Upper lobe of right lung (tissue), 1 donor: ENCODE measurements around the gene IL23A. TPM values are rescaled to one million over a fixed set of nuclear protein-coding genes. Genes with fewer than 3 reads are reported as not detected.

Source experiments
- ATAC-seq: fragments of 200-7000 bp; cut with Tn5 transposase; one replicate; pipeline ENCODE4 v1.9.1; 2020; ENCODE audit warnings: mild to moderate bottlenecking, moderate library complexity
- DNase-seq: peaks from one replicate; pipeline ENCODE4 v3.0.0-alpha.2; 2020
- H3K27ac ChIP-seq: fragments of 200-600 bp; one replicate; pipeline ENCODE4 v1.8.0; 2022
- H3K27me3 ChIP-seq: fragments of 200-600 bp; one replicate; pipeline ENCODE4 v1.8.0; 2022; ENCODE audit warnings: mild to moderate bottlenecking
- H3K36me3 ChIP-seq: fragments of 200-600 bp; one replicate; pipeline ENCODE4 v1.8.0; 2022
- H3K4me1 ChIP-seq: fragments of 200-600 bp; one replicate; pipeline ENCODE4 v1.8.0; 2022
- H3K4me3 ChIP-seq: fragments of 200-600 bp; one replicate; pipeline ENCODE4 v1.8.0; 2022; ENCODE audit warnings: mild to moderate bottlenecking
- H3K9me3 ChIP-seq: fragments of 200-600 bp; one replicate; pipeline ENCODE4 v1.8.0; 2022
- intact Hi-C: fragments of 100-400 bp; cut with DNase I; formaldehyde crosslinking; loops from one replicate; pipeline ENCODE4 v1.11.0; 2022
- total RNA-seq: library from RNA; stranded (reverse); fragmentation: NEBNext Ultra II Directional; extraction: Animal tissue kit (Norgen Biotek cat#: 25700); gene quantifications from one replicate; pipeline ENCODE4 v1.2.1, GENCODE V29; 2021
- TF ChIP-seq, protein P1 (sequence below): fragments of 200-600 bp; IDR thresholded peaks from one replicate; pipeline ENCODE4 v1.8.0; 2022; ENCODE audit warnings: antibody characterized with exemption
- donor health status: DM: no; HTN: yes; CAD: no; lungs with severe emphysema.

The IL23A gene
- total RNA-seq, 1 donor from 2014 or later: 0.81 TPM

DNA sequence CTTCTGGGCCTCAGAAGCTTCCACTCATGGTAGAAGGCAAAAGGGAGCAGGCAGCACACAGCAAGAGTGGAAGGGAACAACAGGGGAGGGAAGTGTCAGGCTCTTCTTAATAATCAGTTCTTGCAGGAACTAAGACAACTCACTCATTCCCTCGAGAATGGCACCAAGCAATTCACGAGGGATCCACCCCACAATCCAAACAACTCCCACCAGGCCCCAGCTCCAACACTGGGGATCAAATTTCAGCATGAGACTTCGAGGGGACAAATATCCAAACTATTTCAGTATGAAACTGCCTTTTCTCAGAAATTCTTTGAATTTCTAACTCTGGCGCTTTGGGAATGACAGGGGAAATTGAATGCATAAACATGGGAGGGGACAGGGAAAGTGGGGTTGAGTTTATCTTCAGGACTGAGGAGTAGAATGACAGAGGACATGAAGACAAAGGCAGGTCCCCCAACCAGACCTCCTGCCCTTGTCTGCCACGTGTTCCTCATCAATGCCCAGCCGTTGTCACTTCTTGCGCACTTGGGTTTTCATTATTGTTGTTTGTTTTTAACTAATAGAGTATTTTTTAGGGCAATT lies 48.6 kb downstream of the IL23A start:
- H3K4me3 ChIP-seq: no peak overlapping the region
- intact Hi-C loops: no loop called here
- TF ChIP-seq, protein P1, sequence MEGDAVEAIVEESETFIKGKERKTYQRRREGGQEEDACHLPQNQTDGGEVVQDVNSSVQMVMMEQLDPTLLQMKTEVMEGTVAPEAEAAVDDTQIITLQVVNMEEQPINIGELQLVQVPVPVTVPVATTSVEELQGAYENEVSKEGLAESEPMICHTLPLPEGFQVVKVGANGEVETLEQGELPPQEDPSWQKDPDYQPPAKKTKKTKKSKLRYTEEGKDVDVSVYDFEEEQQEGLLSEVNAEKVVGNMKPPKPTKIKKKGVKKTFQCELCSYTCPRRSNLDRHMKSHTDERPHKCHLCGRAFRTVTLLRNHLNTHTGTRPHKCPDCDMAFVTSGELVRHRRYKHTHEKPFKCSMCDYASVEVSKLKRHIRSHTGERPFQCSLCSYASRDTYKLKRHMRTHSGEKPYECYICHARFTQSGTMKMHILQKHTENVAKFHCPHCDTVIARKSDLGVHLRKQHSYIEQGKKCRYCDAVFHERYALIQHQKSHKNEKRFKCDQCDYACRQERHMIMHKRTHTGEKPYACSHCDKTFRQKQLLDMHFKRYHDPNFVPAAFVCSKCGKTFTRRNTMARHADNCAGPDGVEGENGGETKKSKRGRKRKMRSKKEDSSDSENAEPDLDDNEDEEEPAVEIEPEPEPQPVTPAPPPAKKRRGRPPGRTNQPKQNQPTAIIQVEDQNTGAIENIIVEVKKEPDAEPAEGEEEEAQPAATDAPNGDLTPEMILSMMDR: no peak
- ATAC-seq: no peak
- no peak overlapping the region for H3K27ac ChIP-seq
- no peaks in the 10 kb centered on the region for H3K9me3 ChIP-seq
- no peaks in the 10 kb centered on the region for H3K27me3 ChIP-seq
- no peaks in the 10 kb centered on the region for H3K4me1 ChIP-seq
- H3K36me3 ChIP-seq: no peaks in the 10 kb centered on the region
- DNase-seq: no peak

DNA sequence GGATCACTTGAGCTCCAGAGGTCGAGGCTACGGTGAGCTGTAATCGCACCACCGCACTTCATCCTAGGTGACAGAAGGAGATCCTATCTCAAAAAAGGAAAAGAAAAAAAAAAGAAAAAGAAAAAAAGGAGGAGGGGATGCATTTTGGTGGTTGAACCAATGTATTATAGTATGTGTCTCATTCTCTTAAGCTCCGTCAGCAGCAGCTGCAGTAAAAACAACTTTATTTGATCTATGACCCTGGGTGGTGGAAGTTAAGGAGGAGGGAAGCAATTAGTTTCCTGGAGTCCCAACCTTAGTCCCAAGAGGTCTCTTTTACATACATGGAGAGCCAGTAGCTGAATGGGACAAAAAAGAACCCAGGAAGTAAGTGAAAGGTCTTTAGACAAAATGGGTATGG lies 50.7 kb downstream of the IL23A start:
- no peaks in the 10 kb centered on the region for H3K27me3 ChIP-seq
- ATAC-seq: no peak
- no peaks in the 10 kb centered on the region for H3K9me3 ChIP-seq
- no peaks in the 10 kb centered on the region for H3K36me3 ChIP-seq
- no peaks in the 10 kb centered on the region for H3K4me1 ChIP-seq
- H3K4me3 ChIP-seq: no peak overlapping the region
- no peak for DNase-seq
- intact Hi-C loops: no loop called here
- H3K27ac ChIP-seq: no peak overlapping the region
- TF ChIP-seq, protein P1: no peak

Other genes with a start within 250 kb of the IL23A start
- 71.4 TPM for gene PA2G4, start 234.3 kb upstream of the IL23A start, total RNA-seq
- gene RPL41, start 222.3 kb upstream of the IL23A start, total RNA-seq: 2,726 TPM
- 8.4 TPM for gene ZC3H10, start 220.6 kb upstream of the IL23A start, total RNA-seq
- 101 TPM for gene ESYT1, start 210.6 kb upstream of the IL23A start, total RNA-seq
- 19.5 TPM for gene MYL6B, start 186.3 kb upstream of the IL23A start, total RNA-seq
- 1,254 TPM for gene MYL6, start 180.5 kb upstream of the IL23A start, total RNA-seq
- 117 TPM for gene SMARCC2, start 149.4 kb upstream of the IL23A start, total RNA-seq
- 51.6 TPM for gene RNF41, start 117.0 kb upstream of the IL23A start, total RNA-seq
- 19.8 TPM for gene NABP2, start 114.5 kb upstream of the IL23A start, total RNA-seq
- 0.87 TPM for gene SLC39A5, start 108.8 kb upstream of the IL23A start, total RNA-seq
- 28.0 TPM for gene ANKRD52, start 80.5 kb upstream of the IL23A start, total RNA-seq
- 12.0 TPM for gene COQ10A, start 71.9 kb upstream of the IL23A start, total RNA-seq
- 159 TPM for gene CS, start 38.6 kb upstream of the IL23A start, total RNA-seq
- gene CNPY2, start 22.9 kb upstream of the IL23A start, total RNA-seq: 101 TPM
- gene PAN2, start 4.9 kb upstream of the IL23A start, total RNA-seq: 84.4 TPM
- gene STAT2, start 21.2 kb downstream of the IL23A start, total RNA-seq: 199 TPM
- gene APOF, start 24.0 kb downstream of the IL23A start, total RNA-seq: not detected
- gene TIMELESS, start 110.5 kb downstream of the IL23A start, total RNA-seq: 9.8 TPM
- gene MIP, start 115.8 kb downstream of the IL23A start, total RNA-seq: not detected
- gene SPRYD4, start 129.7 kb downstream of the IL23A start, total RNA-seq: 3.2 TPM
- gene GLS2, start 149.3 kb downstream of the IL23A start, total RNA-seq: 5.5 TPM
- 142 TPM for gene RBMS2, start 182.9 kb downstream of the IL23A start, total RNA-seq